HG03521 (cell line): Measurements from ENCODE around the gene SDC1.
"Not testable (repeated sequence)": the region's sequence is repeated elsewhere in the genome, so short reads cannot be mapped to it uniquely, and the experiment has no call there.

Experiments
- ATAC-seq: cut with Tn5 transposase; IDR thresholded peaks from one replicate; pipeline ENCODE4 v1.9.1; 2021; ENCODE audit warnings: mild to moderate bottlenecking, moderate library complexity; ENCODE audit not compliant: unreplicated experiment

Gene SDC1

GRCh38 chr2:20224716-20225293, at the start of gene SDC1:
SDC1 (minus strand) TSS chr2:20225130; CDS start chr2:20224867, 263 bp downstream.
- peak; percentile 10 for ATAC-seq

- no peak for ATAC-seq
Measured at GRCh38 chr2:20273042-20273441, 48.1 kb upstream of the SDC1 start.

- not testable (repeated sequence) for ATAC-seq
Measured at GRCh38 chr2:20268317-20268716, 43.4 kb upstream of the SDC1 start.

- ATAC-seq: no peak
Measured at GRCh38 chr2:20267529-20267928, 42.6 kb upstream of the SDC1 start.

GRCh38 chr2:20264629-20265028, 39.7 kb upstream of the SDC1 start:
- no peak for ATAC-seq

GRCh38 chr2:20257411-20257810, 32.5 kb upstream of the SDC1 start:
- no peak for ATAC-seq

- ATAC-seq: no peak
Measured at GRCh38 chr2:20254731-20255130, 29.8 kb upstream of the SDC1 start.

- ATAC-seq: no peak
Measured at GRCh38 chr2:20250436-20250835, 25.5 kb upstream of the SDC1 start.

- ATAC-seq: no peak
Measured at GRCh38 chr2:20249170-20249569, 24.2 kb upstream of the SDC1 start.

- no peak for ATAC-seq
Measured at GRCh38 chr2:20247084-20247483, 22.2 kb upstream of the SDC1 start.

GRCh38 chr2:20243637-20244036, 18.7 kb upstream of the SDC1 start:
- not testable (repeated sequence) for ATAC-seq

GRCh38 chr2:20242727-20243377, 17.9 kb upstream of the SDC1 start:
- no peak for ATAC-seq

GRCh38 chr2:20241973-20242726, 17.2 kb upstream of the SDC1 start:
- no peak for ATAC-seq

GRCh38 chr2:20240291-20240690, 15.4 kb upstream of the SDC1 start:
- ATAC-seq: not testable (repeated sequence)

GRCh38 chr2:20236496-20236895, 11.6 kb upstream of the SDC1 start:
- ATAC-seq: no peak

- ATAC-seq: no peak
Measured at GRCh38 chr2:20235655-20236305, 10.8 kb upstream of the SDC1 start.

- ATAC-seq: not testable (repeated sequence)
Measured at GRCh38 chr2:20234597-20234996, 9.7 kb upstream of the SDC1 start.

GRCh38 chr2:20232837-20233207, 7.9 kb upstream of the SDC1 start:
- no peak for ATAC-seq

GRCh38 chr2:20231598-20232026, 6.7 kb upstream of the SDC1 start:
- ATAC-seq: no peak

GRCh38 chr2:20231159-20231558, 6.2 kb upstream of the SDC1 start:
- ATAC-seq: no peak

GRCh38 chr2:20230114-20230425, 5.1 kb upstream of the SDC1 start:
- ATAC-seq: no peak
